RWPE2 (cell line): ENCODE results near the gene ABCA1.
A peak's percentile ranks its signal among the peaks of the same experiment; 100 is the strongest.

Experiments used
- ATAC-seq: fragments of 200-7000 bp; cut with Tn5 transposase; 3 replicates; pipeline ENCODE4 v1.9.1; 2021; ENCODE audit warnings: low read depth
- DNase-seq: peaks from one replicate; pipeline ENCODE4 v3.0.0-alpha.2; 2020; ENCODE audit warnings: low spot score
- H3K27ac ChIP-seq: fragments of 450-650 bp; 2 replicates; pipeline ENCODE4 v1.5.1; 2017; ENCODE audit warnings: mild to moderate bottlenecking; ENCODE audit not compliant: poor library complexity, severe bottlenecking
- H3K27me3 ChIP-seq: fragments of 250-450 bp; sonication (Bioruptor Pico); 2 replicates; pipeline ENCODE4 v1.5.1; 2021; ENCODE audit warnings: mild to moderate bottlenecking, moderate library complexity; ENCODE audit not compliant: insufficient read depth, poor library complexity, severe bottlenecking
- H3K36me3 ChIP-seq: fragments of 250-450 bp; sonication (Bioruptor Pico); 2 replicates; pipeline ENCODE4 v1.5.1; 2020; ENCODE audit warnings: low read depth, mild to moderate bottlenecking, moderate library complexity
- H3K4me1 ChIP-seq: fragments of 250-450 bp; sonication (Bioruptor Pico); 2 replicates; pipeline ENCODE4 v1.5.1; 2021; ENCODE audit warnings: mild to moderate bottlenecking, moderate library complexity; ENCODE audit not compliant: insufficient read depth, poor library complexity, severe bottlenecking
- H3K4me3 ChIP-seq: fragments of 250-450 bp; sonication (Bioruptor Pico); 2 replicates; pipeline ENCODE4 v1.5.1; 2021; ENCODE audit warnings: mild to moderate bottlenecking, moderate library complexity; ENCODE audit not compliant: severe bottlenecking
- H3K9me3 ChIP-seq: fragments of 250-450 bp; sonication (Bioruptor Pico); 2 replicates; pipeline ENCODE4 v1.5.1; 2021; ENCODE audit warnings: mild to moderate bottlenecking, moderate library complexity; ENCODE audit not compliant: severe bottlenecking
- CTCF ChIP-seq: fragments of 450-650 bp; IDR thresholded peaks from one replicate; pipeline ENCODE4 v1.5.1; 2017; ENCODE audit warnings: mild to moderate bottlenecking, moderate library complexity; ENCODE audit not compliant: poor library complexity, severe bottlenecking

The ABCA1 gene

GRCh38 chr9:104895572-104895971 is 32.4 kb downstream of the ABCA1 start:
- no peak for DNase-seq
- no peak for TF ChIP-seq CTCF
- H3K9me3 ChIP-seq: no peaks in the 10 kb centered on the region
- H3K27ac ChIP-seq: no peak overlapping the region
- H3K36me3 ChIP-seq: no peaks in the 10 kb centered on the region
- peak; percentile 83 for ATAC-seq
- H3K4me1 ChIP-seq: peaks cover 4% of the 10 kb centered on the region
- no peak overlapping the region for H3K4me3 ChIP-seq
- H3K27me3 ChIP-seq: no peaks in the 10 kb centered on the region

- no peak for TF ChIP-seq CTCF
- ATAC-seq: no peak
- no peak for DNase-seq
Measured at GRCh38 chr9:104892701-104893100, 35.3 kb downstream of the ABCA1 start.

GRCh38 chr9:104890433-104890770 is 37.6 kb downstream of the ABCA1 start:
- no peak for TF ChIP-seq CTCF
- no peaks in the 10 kb centered on the region for H3K4me1 ChIP-seq
- ATAC-seq: no peak
- H3K36me3 ChIP-seq: 0 out of 2 replicates have a peak, but pooled peaks cover 4% of the 10 kb centered on the region
- H3K9me3 ChIP-seq: no peaks in the 10 kb centered on the region
- no peaks in the 10 kb centered on the region for H3K27me3 ChIP-seq
- no peak overlapping the region for H3K27ac ChIP-seq
- no peak for DNase-seq
- H3K4me3 ChIP-seq: no peak overlapping the region

More at GRCh38 chr9:104892701-104893100, 35.3 kb downstream of the ABCA1 start:
- Histone ChIP-seq H3K27me3 (no peaks in the 10 kb centered on the region), H3K9me3 (no peaks in the 10 kb centered on the region), H3K27ac (no peak overlapping the region), H3K36me3 (0 out of 2 replicates have a peak, but pooled peaks cover 4% of the 10 kb centered on the region), H3K4me1 (no peaks in the 10 kb centered on the region), H3K4me3 (no peak overlapping the region)

GRCh38 chr9:104885818-104886709 is 41.9 kb downstream of the ABCA1 start:
- ATAC-seq: no peak
- no peak overlapping the region for H3K4me3 ChIP-seq
- no peak overlapping the region for H3K27ac ChIP-seq
- H3K36me3 ChIP-seq: 0 out of 2 replicates have a peak, but pooled peaks cover 4% of the 10 kb centered on the region
- H3K4me1 ChIP-seq: no peaks in the 10 kb centered on the region
- no peaks in the 10 kb centered on the region for H3K27me3 ChIP-seq
- H3K9me3 ChIP-seq: no peaks in the 10 kb centered on the region
- TF ChIP-seq CTCF: no peak
- DNase-seq: no peak

GRCh38 chr9:104883169-104883568 is 44.8 kb downstream of the ABCA1 start:
- H3K4me1 ChIP-seq: no peaks in the 10 kb centered on the region
- H3K27ac ChIP-seq: no peak overlapping the region
- H3K9me3 ChIP-seq: no peaks in the 10 kb centered on the region
- H3K4me3 ChIP-seq: no peak overlapping the region
- DNase-seq: no peak
- H3K36me3 ChIP-seq: no peaks in the 10 kb centered on the region; the same call in 1 of the 2 replicates
- ATAC-seq: no peak
- H3K27me3 ChIP-seq: no peaks in the 10 kb centered on the region
- TF ChIP-seq CTCF: no peak
